ENCODE measurements around the gene HERC2. TPM values are rescaled to one million over a fixed set of nuclear protein-coding genes. Genes with fewer than 3 reads are reported as not detected.

The HERC2 gene
- total RNA-seq, 2 donors from 2014 or later: 18.8 to 40.8 TPM

GRCh38 chr15:28075573-28075972, 246.4 kb downstream of the HERC2 start:
- Mint-ChIP-seq H3K27ac (no peak overlapping the region), H3K27me3 (peaks cover 19% of the 10 kb centered on the region), H3K4me3 (no peak overlapping the region), H3K4me1 (no peaks in the 10 kb centered on the region), H3K36me3 (ENCODE audit: low read depth) (no peaks in the 10 kb centered on the region), H3K9me3 (no peaks in the 10 kb centered on the region)
- ATAC-seq (replicated peaks): no peak

GRCh38 chr15:28068930-28069329, 253.0 kb downstream of the HERC2 start:
- ATAC-seq (replicated peaks): no peak
- H3K27ac Mint-ChIP-seq: no peak overlapping the region
- no peaks in the 10 kb centered on the region for H3K4me1 Mint-ChIP-seq
- H3K27me3 Mint-ChIP-seq: peaks cover 34% of the 10 kb centered on the region
- no peaks in the 10 kb centered on the region for H3K36me3 Mint-ChIP-seq (ENCODE audit: low read depth)
- H3K9me3 Mint-ChIP-seq: peaks cover 11% of the 10 kb centered on the region
- no peak overlapping the region for H3K4me3 Mint-ChIP-seq

GRCh38 chr15:28066231-28066630, 255.7 kb downstream of the HERC2 start:
- Mint-ChIP-seq H3K4me1 (no peaks in the 10 kb centered on the region), H3K27ac (no peak overlapping the region), H3K36me3 (ENCODE audit: low read depth) (no peaks in the 10 kb centered on the region), H3K27me3 (peaks cover 34% of the 10 kb centered on the region), H3K9me3 (peaks cover 11% of the 10 kb centered on the region), H3K4me3 (no peak overlapping the region)
- no peak for ATAC-seq (replicated peaks)

Other genes with a start within 250 kb of the HERC2 start
- gene OCA2, start 222.9 kb downstream of the HERC2 start, total RNA-seq: not detected
- not detected for gene GOLGA6L24, start 35.9 kb upstream of the HERC2 start, total RNA-seq
- gene GOLGA8F, start 56.5 kb upstream of the HERC2 start, total RNA-seq: not detected
- not detected for gene GOLGA8G, start 210.8 kb upstream of the HERC2 start, total RNA-seq
- not detected for gene GOLGA6L25, start 231.4 kb upstream of the HERC2 start, total RNA-seq